Measurements from ENCODE around the gene FLOT2.
"Not testable (repeated sequence)": the region's sequence is repeated elsewhere in the genome, so short reads cannot be mapped to it uniquely, and the experiment has no call there.

The FLOT2 gene

GRCh38 chr17:28893248-28894183 lies 4.0 kb downstream of the FLOT2 start:
- not testable (repeated sequence) for DNase-seq

- no peak for DNase-seq
Measured at GRCh38 chr17:28892024-28892423, 5.5 kb downstream of the FLOT2 start.

- DNase-seq = no peak
Measured at GRCh38 chr17:28891201-28891600, 6.3 kb downstream of the FLOT2 start.

- DNase-seq = no peak
Measured at GRCh38 chr17:28889996-28890395, 7.5 kb downstream of the FLOT2 start.

- no peak for DNase-seq
Measured at GRCh38 chr17:28888832-28889231, 8.7 kb downstream of the FLOT2 start.

- DNase-seq = no peak
Measured at GRCh38 chr17:28887871-28888471, 9.6 kb downstream of the FLOT2 start.

- no peak for DNase-seq
Measured at GRCh38 chr17:28885951-28886350, 11.6 kb downstream of the FLOT2 start.

- no peak for DNase-seq
Measured at GRCh38 chr17:28885363-28885762, 12.2 kb downstream of the FLOT2 start.

GRCh38 chr17:28883967-28884702 lies 13.4 kb downstream of the FLOT2 start:
- no peak for DNase-seq

- no peak for DNase-seq
Measured at GRCh38 chr17:28882154-28882895, 15.2 kb downstream of the FLOT2 start.

- DNase-seq = no peak
Measured at GRCh38 chr17:28881533-28882056, 15.9 kb downstream of the FLOT2 start.

GRCh38 chr17:28880572-28880945 lies 17.0 kb downstream of the FLOT2 start:
- no peak for DNase-seq

- DNase-seq = no peak
Measured at GRCh38 chr17:28879886-28880571, 17.5 kb downstream of the FLOT2 start.

GRCh38 chr17:28878981-28879380 lies 18.6 kb downstream of the FLOT2 start:
- no peak for DNase-seq

- no peak for DNase-seq
Measured at GRCh38 chr17:28878158-28878910, 19.2 kb downstream of the FLOT2 start.

- not testable (repeated sequence) for DNase-seq
Measured at GRCh38 chr17:28877150-28877711, 20.3 kb downstream of the FLOT2 start.

GRCh38 chr17:28875848-28876550 lies 21.5 kb downstream of the FLOT2 start:
- no peak for DNase-seq

GRCh38 chr17:28874750-28875149 lies 22.8 kb downstream of the FLOT2 start:
- DNase-seq = no peak

- DNase-seq = no peak
Measured at GRCh38 chr17:28873839-28874238, 23.7 kb downstream of the FLOT2 start.

GRCh38 chr17:28871056-28871579 lies 26.4 kb downstream of the FLOT2 start:
- no peak for DNase-seq

All from NCI-H2029 treated with DMSO at 0.1 percent for 48 hours (cell line).